GM18858 (cell line): ENCODE results near the gene VASH2.
A peak's percentile ranks its signal among the peaks of the same experiment; 100 is the strongest.
"Not testable (repeated sequence)": the region's sequence is repeated elsewhere in the genome, so short reads cannot be mapped to it uniquely, and the experiment has no call there.

ENCODE experiments used
- ATAC-seq: cut with Tn5 transposase; IDR thresholded peaks from one replicate; pipeline ENCODE4 v1.9.1; 2021; ENCODE audit not compliant: unreplicated experiment

Gene VASH2

DNA sequence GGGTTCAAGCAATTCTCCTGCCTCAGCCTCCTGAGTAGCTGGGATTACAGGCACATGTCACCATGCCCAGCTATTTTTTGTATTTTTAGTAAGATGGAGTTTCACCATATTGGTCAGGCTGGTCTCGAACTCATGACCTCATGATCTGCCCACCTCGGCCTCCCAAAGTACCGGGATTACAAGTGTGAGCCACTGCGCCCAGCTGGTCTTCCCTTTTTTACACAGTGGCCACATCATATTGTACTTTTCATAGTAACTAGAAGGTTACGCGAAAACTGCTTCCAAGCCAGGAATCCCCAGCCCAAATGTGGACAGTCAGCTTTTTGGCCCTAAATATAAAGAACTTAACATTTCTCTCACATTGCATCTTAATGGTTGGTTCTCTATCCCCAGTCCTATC lies 4.2 kb downstream of the VASH2 start:
- ATAC-seq: no peak

DNA sequence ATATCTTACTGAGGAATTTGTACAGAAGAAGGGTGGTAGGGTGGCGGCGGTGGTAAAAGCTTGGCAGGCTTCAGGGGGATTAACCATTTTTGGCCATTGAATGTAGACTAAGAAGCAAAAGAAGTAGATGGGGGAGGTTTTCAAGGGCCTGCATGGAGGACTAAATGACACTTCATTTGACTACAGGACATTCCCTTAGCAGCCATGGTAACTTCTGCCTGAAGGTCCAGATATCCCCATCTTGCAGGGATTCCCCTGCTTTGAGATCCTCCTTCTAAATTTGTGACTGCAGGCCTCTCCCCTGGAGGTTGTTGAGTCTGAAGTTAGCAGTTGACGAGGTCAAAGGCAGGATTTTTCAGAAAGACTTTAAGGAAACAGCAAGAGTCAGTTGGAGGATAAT lies 4.8 kb downstream of the VASH2 start:
- no peak for ATAC-seq

DNA sequence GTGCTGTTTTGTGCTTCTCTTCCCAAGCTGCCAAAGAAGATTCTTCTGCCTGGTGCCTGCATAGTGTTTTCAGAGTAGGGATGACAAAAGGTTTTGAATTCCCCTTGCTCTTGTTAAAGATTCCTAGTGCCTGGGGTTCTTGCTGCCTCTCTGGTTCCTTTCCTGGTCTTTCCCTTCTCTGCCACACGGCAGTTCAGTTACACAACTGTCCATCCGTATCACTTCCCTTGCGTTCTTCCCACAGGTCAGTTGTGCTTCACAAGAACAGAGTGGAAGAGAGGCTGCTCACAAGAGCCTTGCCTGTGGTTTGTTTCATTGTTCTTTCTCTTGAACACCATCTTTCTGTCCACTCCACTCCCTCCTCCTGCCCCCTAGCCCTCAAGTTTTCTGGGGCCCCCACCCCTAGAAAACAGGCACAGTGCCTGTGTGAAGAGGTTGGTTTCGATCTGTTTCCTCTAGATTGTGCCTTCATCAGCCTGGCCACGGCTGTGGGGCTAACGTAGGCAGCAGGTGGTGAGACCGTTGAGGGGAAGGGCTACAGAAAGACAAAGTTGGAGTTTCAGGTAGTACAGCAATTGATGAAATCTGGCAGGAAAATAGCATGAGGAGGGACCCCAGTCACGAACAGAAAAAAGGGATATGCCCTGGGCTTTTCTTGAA lies 5.8 kb downstream of the VASH2 start:
- no peak for ATAC-seq

DNA sequence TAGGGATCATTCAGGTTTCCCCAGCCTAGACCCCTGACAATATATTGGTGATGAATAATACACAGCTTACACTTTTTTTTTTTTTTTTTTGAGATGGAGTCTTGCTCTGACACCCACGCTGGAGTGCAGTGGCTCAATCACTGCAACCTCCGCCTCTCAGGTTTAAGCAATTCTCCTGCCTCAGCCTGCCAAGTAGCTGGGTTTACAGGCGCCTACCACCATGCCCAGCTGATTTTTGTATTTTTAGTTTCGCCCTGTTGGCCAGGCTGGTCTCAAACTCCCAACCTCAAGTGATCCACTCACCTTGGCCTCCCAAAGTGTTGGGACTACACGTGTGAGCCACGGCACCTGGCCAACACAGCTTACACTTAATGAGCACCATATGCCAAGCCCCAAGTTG lies 7.2 kb downstream of the VASH2 start:
- no peak for ATAC-seq

DNA sequence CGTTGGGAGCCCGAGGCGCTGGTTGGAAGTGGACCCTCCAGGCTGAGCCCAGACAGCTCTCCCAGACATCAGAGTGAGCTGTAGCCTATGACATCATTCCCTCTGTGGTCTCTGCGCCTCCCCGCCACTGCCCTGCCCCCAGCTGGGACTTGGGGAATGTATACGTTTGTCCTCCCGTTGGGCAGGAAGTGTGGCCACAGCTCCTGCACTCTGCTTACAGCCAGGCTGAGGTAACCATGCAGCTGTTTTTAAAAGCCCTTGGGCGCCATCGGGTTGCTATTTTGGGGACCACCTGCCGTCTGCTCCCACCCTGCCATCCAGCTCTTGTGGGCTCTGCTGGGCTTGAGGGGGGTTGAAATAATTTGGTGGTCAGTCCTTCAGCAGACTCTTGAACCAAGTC lies 7.8 kb downstream of the VASH2 start:
- ATAC-seq: no peak

DNA sequence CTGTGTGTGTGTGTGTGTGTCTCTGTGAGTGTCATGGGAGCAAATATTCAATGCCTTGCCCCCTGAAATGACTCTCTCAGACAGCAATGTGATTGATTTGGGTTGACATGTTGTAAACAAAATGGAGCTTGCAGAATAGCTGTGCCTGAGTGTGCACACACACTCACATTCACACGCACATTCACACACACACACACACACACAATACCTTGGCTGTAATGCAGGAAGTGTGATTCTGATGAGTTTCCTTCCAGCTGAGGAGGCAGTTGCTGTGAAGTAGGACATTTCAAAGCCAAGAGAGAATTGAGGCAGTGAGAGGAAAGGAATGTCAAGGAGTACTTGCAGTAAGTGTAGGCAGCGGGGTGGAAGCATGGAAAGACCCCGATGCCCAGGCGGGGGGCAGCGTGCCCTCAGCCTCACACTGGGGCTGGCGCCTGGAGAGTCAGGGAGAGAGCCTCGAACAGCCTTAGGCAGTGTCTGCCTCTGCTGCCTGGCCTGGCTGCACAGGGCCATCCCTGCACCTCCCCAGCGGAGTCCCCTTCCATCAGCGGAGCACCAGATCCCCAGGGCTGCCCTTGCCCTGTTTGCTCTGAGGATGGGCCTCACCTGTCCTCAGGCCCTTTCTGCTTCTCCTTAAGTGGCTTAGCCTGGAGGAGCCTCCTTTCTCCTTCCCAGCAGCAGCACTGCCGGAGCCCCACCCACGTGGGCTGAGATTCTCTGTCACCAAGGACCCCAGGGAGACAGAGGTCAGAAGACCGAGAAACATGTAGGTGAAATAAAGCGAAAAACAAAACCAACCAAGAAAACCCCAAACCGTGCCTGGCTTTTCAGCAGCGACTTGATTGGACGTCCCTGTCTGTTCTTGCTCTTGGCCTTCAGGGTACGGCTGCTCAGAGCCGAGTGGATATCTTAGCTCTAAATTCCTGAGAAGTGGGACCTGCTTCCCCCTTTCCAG lies 9.2 kb downstream of the VASH2 start:
- ATAC-seq: peak; percentile 76

DNA sequence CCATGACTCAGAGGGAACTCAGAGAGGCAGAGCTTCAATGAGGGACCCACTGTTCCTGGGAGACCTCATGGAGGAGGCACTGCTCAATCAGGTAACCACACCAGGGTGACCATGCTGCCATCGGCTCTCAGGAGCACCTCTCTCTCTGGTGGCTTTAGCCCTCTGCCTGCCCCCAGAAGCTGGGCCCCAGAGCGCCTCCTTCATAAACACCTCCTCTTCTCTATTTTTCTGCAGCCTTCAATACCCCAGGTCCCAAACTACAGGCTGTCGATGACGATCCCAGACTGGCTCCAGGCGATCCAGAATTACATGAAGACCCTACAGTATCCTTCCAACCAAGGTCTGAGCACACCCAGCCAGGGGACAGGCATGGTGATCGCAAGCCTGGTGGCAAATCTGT lies 10.6 kb downstream of the VASH2 start:
- no peak for ATAC-seq

DNA sequence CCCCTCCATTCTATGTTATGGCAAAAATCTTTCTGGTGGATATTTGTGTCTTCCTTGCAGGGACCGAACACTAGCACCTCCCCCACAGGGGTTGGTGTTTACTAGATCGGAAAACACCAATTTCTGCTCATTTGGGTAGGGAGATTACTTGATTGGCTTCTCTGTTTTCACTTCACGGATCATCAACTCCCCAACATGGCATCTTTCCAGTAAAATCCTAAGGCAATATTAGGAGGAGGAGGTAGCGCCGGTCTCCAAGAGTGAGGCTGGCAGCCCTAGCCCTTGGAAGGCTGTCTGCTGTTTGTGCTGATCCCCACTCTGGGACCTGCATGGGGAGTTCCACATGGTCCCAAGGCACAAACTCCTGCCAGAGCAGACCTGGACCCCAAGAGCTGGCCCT lies 12.2 kb downstream of the VASH2 start:
- no peak for ATAC-seq

DNA sequence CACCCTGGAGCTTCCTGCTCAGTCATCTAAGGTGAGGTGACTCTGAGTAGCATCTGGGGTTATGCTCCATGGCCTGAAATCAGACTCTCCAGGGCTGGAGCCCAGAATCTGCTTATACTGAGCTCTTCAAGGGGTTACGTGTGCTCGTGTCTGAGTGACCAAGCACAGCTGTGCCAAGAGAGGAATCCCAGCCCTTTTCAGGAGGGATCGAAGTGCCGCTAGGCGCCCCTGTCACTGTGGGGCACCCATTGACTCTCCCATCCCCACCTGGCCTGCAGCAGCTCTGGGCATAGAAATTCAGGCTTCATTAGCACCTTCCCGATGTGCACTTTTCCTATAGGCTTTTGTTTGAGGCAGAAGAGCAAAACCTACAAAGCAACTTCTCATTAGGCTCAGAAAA lies 13.8 kb downstream of the VASH2 start:
- ATAC-seq: no peak

DNA sequence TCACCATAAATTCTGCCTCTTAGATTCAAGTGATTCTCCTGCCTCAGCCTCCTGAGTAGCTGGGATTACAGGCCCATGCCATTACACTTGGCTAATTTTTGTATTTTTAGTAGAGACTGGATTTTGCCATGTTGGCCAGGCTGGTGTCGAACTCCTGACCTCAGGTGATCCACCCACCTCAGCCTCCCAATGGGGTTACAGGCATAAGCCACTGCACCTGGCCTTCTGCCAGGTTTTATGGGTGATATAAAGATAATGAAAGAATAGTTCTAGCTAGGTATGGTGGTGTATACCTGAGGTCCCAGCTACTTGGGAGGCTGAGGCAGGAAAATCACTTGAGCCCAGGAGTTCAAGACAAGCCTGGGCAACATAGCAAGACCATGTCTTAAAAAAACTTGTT lies 14.7 kb downstream of the VASH2 start:
- ATAC-seq: not testable (repeated sequence)

DNA sequence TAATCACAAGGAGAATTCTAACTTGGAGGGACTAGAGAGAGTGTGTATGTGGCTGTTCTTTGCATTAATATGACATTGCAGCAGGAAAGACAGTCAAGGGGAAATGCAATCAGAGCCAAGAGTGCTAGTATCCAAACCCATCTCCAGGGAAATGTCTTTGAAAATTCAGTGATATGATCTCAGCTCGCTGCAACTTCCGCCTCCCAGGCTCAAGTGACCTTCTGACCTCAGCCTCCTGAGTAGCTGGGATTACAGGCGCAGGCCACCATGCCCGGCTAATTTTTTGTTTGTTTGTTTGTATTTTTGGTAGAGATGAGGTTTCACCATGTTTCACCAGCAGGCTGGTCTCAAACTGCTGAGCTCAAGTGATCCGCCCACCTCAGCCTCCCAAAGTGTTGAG lies 16.3 kb downstream of the VASH2 start:
- no peak for ATAC-seq

DNA sequence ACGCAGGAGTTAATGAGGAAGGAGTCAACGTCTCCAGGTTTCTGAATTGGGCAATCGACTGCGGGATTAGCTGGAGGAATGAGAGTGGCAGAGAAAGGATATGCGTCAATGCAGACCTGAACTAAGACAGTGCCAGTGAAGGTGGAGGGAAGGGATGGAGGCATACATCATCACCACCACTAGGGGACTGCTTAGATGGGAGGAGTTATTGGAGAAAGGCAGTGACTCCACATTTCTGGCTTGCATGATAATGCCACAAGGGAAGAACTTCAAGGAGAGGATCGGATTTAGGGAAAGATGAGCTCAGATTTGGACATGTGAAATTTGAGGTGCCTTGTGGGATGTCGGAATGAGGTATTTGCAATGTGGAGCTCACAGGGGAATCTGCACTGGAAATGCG lies 17.5 kb downstream of the VASH2 start:
- ATAC-seq: peak; percentile 68

DNA sequence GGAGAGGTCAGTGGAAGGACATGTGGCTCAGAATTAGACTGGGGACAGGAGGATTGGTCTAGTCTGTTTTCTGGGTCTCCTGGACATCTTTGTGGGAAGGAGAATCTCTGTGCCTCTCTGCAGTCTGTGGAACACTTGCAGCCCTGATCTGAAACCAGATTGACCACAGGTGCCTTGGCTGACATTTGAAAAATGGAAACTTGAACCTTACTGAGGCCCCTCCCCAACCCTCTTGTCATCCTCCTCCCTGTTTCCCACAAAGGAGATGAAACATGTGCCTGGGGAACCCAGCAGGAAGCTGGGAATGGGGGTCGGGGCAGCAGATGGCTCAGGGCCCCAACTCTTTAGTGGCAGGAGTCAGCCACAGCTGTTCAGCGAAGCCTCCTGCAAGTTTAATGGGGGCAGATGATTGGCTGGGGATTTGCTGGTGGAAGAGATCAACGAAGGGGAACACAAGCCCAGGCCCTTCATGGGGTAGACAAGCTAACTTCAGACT lies 18.1 kb downstream of the VASH2 start:
- peak; percentile 64 for ATAC-seq

DNA sequence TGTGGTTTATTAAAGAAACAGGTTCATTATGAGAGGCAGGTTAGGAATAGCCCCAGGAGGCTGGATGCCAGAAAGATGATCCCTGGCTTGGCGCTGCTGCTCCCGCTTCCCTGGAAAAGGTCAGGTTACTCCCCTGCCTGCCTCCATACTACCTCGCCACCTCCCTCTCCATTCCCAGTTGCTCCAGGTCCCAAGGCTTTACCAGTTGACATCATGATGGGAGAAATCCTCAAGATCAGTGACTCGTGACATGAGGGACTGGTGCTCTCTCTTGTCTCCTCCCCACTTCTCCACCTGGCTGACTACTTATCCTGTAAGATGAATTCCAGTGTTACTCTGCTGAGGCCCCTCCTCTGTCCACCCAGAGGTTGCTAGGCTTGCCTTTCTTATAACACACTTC lies 19.7 kb downstream of the VASH2 start:
- ATAC-seq: no peak

DNA sequence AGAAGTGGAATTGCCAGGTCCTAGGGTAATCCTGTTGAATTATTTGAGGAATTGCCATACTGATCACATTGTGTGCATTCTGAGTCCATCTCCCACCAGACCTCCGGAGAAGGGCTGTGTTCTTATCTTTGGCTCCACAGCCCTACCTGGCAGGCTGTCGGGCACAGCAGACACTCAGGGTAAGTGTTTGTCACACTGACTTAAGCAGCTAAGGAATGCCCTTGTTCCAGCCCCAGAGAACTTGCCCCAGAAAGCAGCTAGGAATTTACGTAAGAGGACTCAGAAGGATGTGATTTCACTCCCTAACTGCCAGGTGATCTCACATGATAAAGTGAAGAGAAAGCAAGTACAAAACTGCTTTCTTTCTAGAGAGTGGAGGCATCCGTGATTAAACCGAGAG lies 21.0 kb downstream of the VASH2 start:
- ATAC-seq: no peak

DNA sequence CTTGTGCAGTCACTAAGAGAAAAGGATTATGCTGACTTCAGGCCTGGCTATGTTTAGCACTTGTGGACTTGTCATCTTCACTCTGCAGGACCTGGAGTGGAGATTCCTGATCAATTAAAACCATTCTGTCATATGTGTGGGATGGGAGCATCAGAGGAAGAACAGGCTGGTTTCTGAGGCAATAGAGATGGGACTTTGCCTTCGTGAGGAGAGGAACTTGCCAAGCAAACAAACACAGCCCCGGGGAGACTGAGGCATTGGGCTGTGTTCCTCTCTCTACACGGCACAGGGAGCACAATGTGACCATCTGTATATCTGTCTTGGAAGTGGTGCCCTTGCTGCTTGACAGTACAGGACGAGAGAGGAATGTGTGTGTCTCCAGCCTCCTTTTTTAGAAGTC lies 23.1 kb downstream of the VASH2 start:
- ATAC-seq: no peak

DNA sequence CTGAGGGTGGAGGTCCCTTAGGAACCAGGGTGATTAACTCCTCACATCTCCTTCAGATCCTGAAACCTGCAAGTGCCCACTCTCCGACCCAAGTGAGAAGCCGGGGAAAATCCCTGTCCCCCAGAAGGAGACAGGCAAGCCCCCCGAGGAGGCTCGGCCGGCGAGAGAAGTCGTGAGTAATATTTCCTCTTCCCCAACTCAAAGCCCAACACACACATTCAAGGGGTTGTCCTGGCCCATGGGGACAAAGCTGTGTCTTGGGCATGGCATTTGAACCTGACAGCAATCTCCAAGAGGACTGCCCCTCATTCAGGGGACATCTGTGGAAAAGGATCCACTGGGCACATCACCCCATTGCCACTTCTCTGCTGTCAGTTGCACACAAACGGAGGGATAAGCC lies 23.6 kb downstream of the VASH2 start:
- ATAC-seq: no peak

DNA sequence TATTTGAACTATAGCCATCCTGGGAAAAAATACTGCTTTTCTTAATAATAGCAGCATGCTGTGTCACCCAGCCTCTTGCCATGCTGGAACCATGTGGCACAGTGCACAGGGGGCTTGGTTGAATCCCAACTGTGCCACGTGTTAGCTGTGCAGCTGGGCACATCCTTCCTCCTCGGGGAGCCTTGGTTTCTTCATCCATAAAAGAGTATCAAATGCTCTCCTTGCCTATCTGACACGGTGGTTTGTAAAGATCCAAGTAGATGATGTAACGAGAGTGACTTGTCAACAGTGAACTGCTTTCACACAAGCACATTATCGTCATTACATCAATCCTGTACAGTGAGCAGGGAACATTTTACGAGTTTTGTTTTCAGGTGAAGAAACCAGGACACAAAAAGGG lies 24.4 kb downstream of the VASH2 start:
- ATAC-seq: no peak

DNA sequence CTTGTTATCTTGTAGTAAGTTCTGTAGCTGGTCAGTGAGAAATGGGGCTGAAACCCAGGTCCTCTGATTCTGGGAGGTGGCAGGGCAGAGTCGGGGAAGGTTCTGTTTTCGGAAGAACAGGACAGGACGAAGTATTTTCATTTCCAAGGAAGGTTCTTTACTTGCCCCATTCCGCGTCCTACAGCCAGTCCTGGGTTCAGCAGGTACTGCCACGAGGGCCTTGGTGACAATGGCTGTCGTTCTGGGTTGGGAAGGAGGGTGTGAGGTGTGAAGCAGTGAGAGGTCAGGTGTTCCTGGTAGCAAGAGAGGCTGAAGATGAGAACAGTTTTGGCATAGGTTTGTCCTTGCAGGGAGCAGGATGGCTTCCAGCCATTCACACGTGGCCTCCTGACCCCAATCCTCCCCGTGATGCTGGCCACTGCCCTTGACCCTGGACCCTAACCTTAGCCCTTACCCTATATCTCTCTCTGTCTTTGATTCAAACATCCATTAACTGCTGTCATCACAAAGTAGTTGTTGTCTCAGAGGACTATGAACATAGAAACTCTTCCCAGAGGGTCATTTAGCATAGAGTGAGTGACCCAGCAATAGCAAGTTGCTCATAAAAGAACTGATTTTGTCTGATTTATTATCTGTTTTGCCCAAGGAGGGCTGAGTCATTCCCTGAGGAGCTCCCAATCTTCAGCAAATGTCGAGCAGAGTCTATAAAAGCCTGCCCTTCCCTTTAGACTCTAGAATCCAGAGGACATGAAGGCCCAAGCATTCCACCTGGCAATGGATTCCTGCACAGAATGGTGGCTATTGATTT lies 25.0 kb downstream of the VASH2 start:
- no peak for ATAC-seq

DNA sequence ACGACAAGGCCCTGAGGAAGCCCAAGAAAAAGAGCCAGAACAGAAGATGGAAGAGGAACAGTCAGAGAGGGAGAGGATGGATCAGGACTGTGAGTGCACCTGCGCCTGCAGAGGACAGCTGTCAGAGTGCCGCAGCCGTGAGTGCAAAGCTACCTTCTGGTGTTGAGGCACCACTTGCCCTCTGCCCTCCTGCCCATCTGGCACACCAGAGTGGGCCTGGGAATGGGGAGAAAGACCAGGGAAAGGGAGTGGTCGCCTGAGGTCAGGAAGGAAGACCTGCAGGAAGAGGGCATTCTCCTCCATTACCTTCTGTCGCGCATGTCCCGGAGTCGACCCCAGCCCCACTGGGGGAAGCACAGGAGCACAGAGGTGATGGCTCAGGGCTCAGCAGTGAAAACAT lies 26.2 kb downstream of the VASH2 start:
- no peak for ATAC-seq
